ENCODE measurements around the gene CYP4A11.
"Not testable (repeated sequence)": the region's sequence is repeated elsewhere in the genome, so short reads cannot be mapped to it uniquely, and the experiment has no call there.

The CYP4A11 gene

GRCh38 chr1:46941135-46941694, at the start of gene CYP4A11:
Gene CYP4A11 (minus strand): TSS chr1:46941476. CDS start chr1:46941433, 43 bp downstream.
- DNase-seq: no peak

GRCh38 chr1:46990541-46990940, 49.3 kb upstream of the CYP4A11 start:
- not testable (repeated sequence) for DNase-seq

- no peak for DNase-seq
These were observed 42.7 kb upstream of the CYP4A11 start for GRCh38 chr1:46983830-46984586.

- no peak for DNase-seq
These were observed 42.0 kb upstream of the CYP4A11 start for GRCh38 chr1:46983166-46983829.

- DNase-seq: no peak
These were observed 27.8 kb upstream of the CYP4A11 start for GRCh38 chr1:46969014-46969619.

- DNase-seq: not testable (repeated sequence)
These were observed 21.0 kb upstream of the CYP4A11 start for GRCh38 chr1:46962272-46962671.

DNA sequence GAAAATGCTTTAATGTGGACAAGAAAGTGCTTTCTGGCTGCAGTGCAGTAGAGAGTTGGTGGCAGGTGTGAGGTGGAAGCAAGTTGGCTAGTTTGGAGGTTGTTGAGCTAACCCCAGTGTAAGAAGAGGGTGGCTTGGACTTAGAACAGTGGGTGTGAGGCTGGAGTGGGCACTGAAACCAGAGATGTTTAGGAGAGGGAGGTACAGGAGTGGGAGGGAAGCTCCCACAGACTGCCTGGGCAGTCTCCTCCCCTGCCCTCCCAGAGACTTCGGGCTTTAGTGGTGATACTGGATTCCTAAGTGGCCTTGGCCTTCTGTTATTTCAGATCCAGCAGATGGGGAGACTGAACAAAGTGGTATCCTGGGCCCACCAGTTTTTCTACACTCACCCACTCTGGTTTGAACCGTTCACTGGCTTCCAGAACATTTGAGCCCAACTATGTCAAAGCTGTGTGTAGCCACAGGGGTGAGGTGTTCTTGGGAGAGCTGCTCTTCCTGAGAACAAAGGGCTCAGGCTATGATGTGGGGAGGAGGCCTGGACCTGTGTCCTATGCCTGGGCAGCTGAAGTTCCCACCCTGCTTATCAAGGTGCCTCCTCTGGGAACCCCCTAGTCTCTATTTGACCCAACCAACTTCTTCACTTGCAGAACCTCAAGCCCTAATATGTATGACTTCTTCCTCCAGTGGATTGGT, 19.9 kb upstream of the CYP4A11 start:
- DNase-seq: no peak

DNA sequence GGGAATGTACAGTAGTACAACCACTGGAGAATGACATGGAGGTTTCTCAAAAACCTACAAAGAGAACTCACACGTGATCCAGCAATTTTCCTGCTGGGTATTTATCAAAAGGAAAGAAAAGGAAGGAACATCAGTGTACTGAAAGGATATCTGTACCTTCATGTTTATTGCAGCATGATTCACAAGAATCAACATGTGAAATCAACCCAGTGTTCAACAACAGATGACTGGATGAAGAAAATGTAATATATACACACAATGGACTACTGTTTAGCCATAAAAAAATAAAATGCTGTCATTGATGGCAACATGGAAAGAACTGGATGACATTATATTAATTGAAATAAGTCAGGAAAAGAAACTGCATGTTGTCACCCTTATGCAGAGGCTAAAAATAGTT, 19.0 kb upstream of the CYP4A11 start:
- DNase-seq: no peak

DNA sequence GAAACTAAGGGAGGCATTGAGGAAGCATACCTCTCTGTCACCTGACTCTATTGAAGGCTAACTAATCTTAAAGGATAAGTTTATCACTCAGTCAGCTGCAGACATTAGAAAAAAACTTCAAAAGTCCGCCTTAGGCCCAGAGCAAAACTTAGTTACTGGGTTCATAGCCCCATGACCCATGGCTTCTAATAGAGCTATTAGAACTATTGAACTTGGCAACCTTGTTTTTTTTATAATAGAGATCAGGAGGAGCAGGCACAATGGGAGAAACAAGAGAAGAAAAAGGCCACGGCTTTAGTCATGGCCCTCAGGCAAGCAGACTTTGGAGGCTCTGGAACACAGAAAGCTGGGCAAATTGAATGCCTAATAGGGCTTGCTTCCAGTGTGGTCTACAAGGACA, 13.8 kb upstream of the CYP4A11 start:
- not testable (repeated sequence) for DNase-seq

DNA sequence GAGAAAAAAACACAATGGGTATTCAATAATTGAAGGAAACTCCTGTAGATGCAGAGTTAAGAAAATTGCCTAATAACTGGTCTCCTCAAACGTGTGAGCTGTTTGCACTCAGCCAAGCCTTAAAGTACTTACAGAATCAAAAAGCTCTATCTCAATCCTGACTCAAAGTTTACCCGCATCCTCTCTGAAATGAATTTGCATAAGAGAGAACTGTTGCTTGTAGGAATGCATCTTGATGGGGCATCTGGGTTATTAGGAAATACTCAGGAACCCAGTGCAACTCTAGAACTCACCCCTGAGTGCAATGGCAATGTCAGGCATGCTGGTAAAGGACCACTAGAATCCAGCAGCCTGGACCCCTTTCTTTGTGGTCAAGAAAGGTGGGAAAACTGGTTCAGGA, 12.6 kb upstream of the CYP4A11 start:
- not testable (repeated sequence) for DNase-seq

- DNase-seq: not testable (repeated sequence)
These were observed 8.1 kb upstream of the CYP4A11 start for GRCh38 chr1:46949417-46949666.

GRCh38 chr1:46948629-46949416, 7.5 kb upstream of the CYP4A11 start:
- no peak for DNase-seq

DNA sequence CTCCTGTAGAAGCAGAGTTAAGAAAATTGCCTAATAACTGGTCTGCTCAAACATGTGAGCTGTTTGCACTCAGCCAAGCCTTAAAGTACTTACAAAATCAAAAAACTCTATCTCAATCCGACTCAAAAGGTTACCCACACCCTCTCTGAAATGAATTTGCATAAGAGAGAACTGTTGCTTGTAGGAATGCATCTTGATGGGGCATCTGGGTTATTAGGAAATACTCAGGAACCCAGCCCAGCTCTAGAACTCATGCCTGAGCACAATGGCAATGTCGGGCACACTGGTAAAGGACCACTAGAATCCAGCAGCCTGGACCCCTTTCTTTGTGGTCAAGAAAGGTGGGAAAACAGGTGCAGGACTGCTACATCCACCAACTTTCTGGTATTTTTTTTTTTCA, 6.4 kb upstream of the CYP4A11 start:
- not testable (repeated sequence) for DNase-seq

- DNase-seq: no peak
These were observed 810 bp upstream of the CYP4A11 start for GRCh38 chr1:46942086-46942485.

- DNase-seq: no peak
These were observed 969 bp downstream of the CYP4A11 start for GRCh38 chr1:46940307-46940706.

DNA sequence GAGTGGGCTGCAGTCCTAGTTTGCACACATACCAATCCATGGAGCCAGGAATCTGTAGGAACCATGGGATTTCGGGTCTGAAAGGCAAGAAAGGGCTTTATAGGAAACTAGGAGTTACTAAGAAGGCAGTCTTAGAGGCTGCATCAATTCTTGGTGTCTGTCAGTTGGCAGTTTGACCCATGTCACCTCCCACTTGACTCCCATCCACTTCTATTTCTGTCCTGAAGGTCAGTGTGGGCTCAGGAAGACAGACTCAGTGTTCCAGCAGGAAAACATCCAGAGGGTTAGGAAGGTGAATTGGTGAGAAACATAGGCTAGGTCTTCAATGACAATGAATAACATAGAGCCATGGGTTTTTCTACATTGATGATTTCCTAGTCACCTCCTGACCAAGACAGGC, 4.0 kb downstream of the CYP4A11 start:
- no peak for DNase-seq

GRCh38 chr1:46936788-46937187, 4.5 kb downstream of the CYP4A11 start:
- DNase-seq: no peak

GRCh38 chr1:46934852-46935251, 6.4 kb downstream of the CYP4A11 start:
- not testable (repeated sequence) for DNase-seq

DNA sequence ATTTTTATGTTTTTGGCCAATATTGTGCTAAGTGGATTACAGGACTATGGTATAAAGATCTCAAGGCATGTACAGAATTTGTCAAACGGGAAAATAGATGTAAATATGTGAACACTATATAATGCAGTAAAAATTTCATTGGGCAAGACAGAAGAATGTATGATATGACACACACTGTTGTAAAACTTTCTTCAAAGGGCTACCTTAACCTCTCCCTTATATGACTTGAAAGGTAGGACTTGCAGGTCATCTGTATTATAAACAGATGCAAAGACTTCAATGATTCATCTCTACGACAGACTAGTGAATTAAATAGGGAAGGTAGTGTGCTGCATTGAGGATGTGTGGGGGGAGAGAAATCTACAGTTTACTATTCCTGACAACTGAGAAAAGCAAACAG, 9.3 kb downstream of the CYP4A11 start:
- DNase-seq: not testable (repeated sequence)

GRCh38 chr1:46931151-46931550, 10.1 kb downstream of the CYP4A11 start:
- DNase-seq: no peak

DNA sequence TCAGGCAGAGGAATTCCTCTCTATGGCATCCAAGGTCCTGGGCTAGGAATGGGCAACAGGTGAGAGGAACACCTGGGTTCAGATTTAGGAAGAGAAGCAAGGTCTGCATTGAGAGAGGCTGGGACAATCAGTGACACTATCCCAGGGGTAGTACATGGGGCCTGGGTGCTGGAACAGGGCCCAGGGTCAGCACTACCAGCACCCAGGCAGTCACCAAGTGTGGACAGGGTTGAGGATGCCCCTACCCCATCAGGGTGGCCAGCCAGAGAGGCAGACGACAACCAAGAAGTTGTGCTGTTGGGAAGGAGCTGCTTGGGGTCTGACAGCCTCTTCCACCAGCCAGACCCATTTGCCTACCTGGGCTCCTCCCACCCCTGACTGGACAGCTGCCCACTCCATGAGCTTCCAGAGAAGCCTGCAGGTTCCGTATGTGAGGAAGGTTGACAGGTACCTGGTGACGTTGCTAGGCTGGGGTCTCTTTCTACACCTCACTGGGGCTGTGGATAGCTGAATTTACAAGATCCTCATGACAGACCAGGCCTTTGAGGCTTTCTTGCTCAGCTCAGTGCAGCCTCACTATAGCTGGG, 13.9 kb downstream of the CYP4A11 start:
- DNase-seq: no peak

DNA sequence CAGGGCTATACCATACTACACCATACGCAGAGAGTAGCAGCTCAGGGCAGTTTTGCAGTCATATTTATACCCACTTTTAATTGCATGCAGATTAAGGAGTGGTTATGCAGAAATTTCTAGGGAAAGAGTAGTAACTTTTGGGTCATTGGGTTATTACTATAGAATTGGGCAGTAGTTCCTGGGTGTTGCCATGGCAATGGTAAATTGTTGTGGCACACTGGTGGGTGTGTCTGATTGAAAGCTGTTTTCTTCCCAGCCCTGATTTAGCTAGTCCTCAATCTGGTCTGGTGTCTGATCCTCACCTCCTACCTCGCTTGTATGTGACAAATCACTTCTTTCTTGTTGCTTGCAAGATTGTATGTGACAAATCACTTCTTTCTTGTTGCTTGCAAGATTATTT, 30.5 kb downstream of the CYP4A11 start:
- no peak for DNase-seq
